H1 (cell line): ENCODE results near the gene TLK1. TPM values are rescaled to one million over a fixed set of nuclear protein-coding genes. Genes with fewer than 3 reads are reported as not detected.

Experiments
- CTCF ChIA-PET: fragments of 300-600 bp; sonication (Branson Sonifier 250); formaldehyde crosslinking; loops from one replicate; lab custom pipeline; 2021; ENCODE audit not compliant: partially characterized antibody; lab: Charles Lee
- POLR2A ChIA-PET: fragments of 300-600 bp; sonication (Branson Sonifier 250); formaldehyde crosslinking; loops from one replicate; lab custom pipeline; 2021; ENCODE audit warnings: inconsistent platforms; ENCODE audit not compliant: partially characterized antibody; lab: Charles Lee
- DNase-seq, 2 experiments: peaks; one replicate each; pipeline versions ENCODE4 v3.0.0 to v3.0.0-alpha.2; 2010 to 2022; ENCODE audit warnings: low spot score in 2 of 2, low read depth in 1 of 2, mixed read lengths in 1 of 2
- FAIRE-seq: peaks from 2 replicates; lab custom pipeline; 2011; peaks lifted over from hg19 to GRCh38; lab: Jason Lieb, UNC
- H2AFZ ChIP-seq: 2 replicates; pipeline ENCODE4 v1.8.1; 2012; ENCODE audit warnings: low read length, inconsistent platforms
- H2AK5ac ChIP-seq: 2 replicates; pipeline ENCODE4 v1.6.1; 2013; ENCODE audit warnings: low read depth, low read length
- H2BK120ac ChIP-seq: replicated peaks from 2 replicates; pipeline ENCODE3; 2013; ENCODE audit warnings: low read depth, low read length, inconsistent platforms
- H2BK12ac ChIP-seq: 2 replicates; pipeline ENCODE4 v1.6.1; 2013; ENCODE audit warnings: low read depth, low read length
- H2BK15ac ChIP-seq: 2 replicates; pipeline ENCODE4 v1.6.1; 2013; ENCODE audit warnings: low read length
- H2BK20ac ChIP-seq: 2 replicates; pipeline ENCODE4 v1.6.1; 2013; ENCODE audit warnings: low read length
- H2BK5ac ChIP-seq: 2 replicates; pipeline ENCODE4 v1.6.1; 2013; ENCODE audit warnings: low read depth, low read length
- H3K14ac ChIP-seq: 2 replicates; pipeline ENCODE4 v1.6.1; 2013; ENCODE audit warnings: inconsistent platforms; ENCODE audit not compliant: insufficient read length
- H3K18ac ChIP-seq: 2 replicates; pipeline ENCODE4 v1.6.1; 2013; ENCODE audit warnings: low read length; ENCODE audit errors: extremely low read depth
- H3K23ac ChIP-seq: 2 replicates; pipeline ENCODE4 v1.6.1; 2013; ENCODE audit warnings: inconsistent platforms; ENCODE audit not compliant: insufficient read length
- H3K23me2 ChIP-seq: 2 replicates; pipeline ENCODE4 v1.6.1; 2013; ENCODE audit warnings: low read depth, low read length
- H3K27ac ChIP-seq: 2 replicates; pipeline ENCODE4 v1.6.1; 2011; ENCODE audit warnings: low read depth, low read length, inconsistent platforms
- H3K27me3 ChIP-seq, 4 experiments: replicated peaks in 1 of 4; 1 replicate in 1 of 4; 2 replicates in 3 of 4; pipeline versions ENCODE4 v1.6.1 to v1.8.1; 2011 to 2013; ENCODE audit warnings: low read length in 3 of 4, mild to moderate bottlenecking in 3 of 4, inconsistent platforms in 2 of 4, mixed read lengths in 2 of 4, moderate library complexity in 1 of 4; ENCODE audit not compliant: control insufficient read depth in 3 of 4, insufficient read depth in 3 of 4; ENCODE audit errors: extremely low read depth in 1 of 4
- H3K36me3 ChIP-seq, 4 experiments: 2 replicates each; pipeline versions ENCODE4 v1.6.1 to v1.8.1; 2011 to 2013; ENCODE audit warnings: mild to moderate bottlenecking in 4 of 4, low read length in 3 of 4, moderate library complexity in 2 of 4, control low read depth in 1 of 4, inconsistent platforms in 1 of 4; ENCODE audit not compliant: insufficient read depth in 4 of 4, control insufficient read depth in 2 of 4
- H3K4ac ChIP-seq: replicated peaks from 2 replicates; pipeline ENCODE3; 2013; ENCODE audit warnings: low read length, low read depth, mixed read lengths, inconsistent platforms; ENCODE audit not compliant: insufficient read length
- H3K4me1 ChIP-seq, 4 experiments: replicated peaks in 1 of 4; 1 replicate in 1 of 4; 2 replicates in 3 of 4; pipeline versions ENCODE4 v1.6.1 to v1.8.1; 2011 to 2013; ENCODE audit warnings: low read length in 3 of 4, inconsistent platforms in 2 of 4, mixed read lengths in 1 of 4; ENCODE audit not compliant: insufficient read depth in 4 of 4, control insufficient read depth in 3 of 4
- H3K4me2 ChIP-seq, 2 experiments: 2 replicates each; pipeline versions ENCODE4 v1.6.1 to v1.8.1; 2011 to 2013; ENCODE audit warnings: low read depth in 2 of 2, low read length in 2 of 2, control low read depth in 1 of 2, inconsistent platforms in 1 of 2, mild to moderate bottlenecking in 1 of 2; ENCODE audit not compliant: insufficient read depth in 1 of 2
- H3K4me3 ChIP-seq, 4 experiments: fragments of 200-600, 300-600 bp in 1 of 4; sonication (generic), shearing (Covaris generic), sonication (Bioruptor Twin) in 1 of 4; 2 replicates each; pipeline versions ENCODE4 v1.5.1 to v1.8.1; 2011 to 2016; ENCODE audit warnings: low read length in 4 of 4, low read depth in 3 of 4, control low read depth in 2 of 4, inconsistent platforms in 2 of 4, mild to moderate bottlenecking in 2 of 4, mixed read lengths in 1 of 4, moderate library complexity in 1 of 4; ENCODE audit not compliant: insufficient read depth in 2 of 4; ENCODE audit errors: extremely low read depth in 1 of 4
- H3K56ac ChIP-seq: replicated peaks from 2 replicates; pipeline ENCODE3; 2013; ENCODE audit warnings: low read depth, mild to moderate bottlenecking, mixed read lengths, low read length, inconsistent platforms; ENCODE audit not compliant: insufficient read length
- H3K79me1 ChIP-seq: 2 replicates; pipeline ENCODE4 v1.6.1; 2013; ENCODE audit warnings: low read depth, low read length, control low read depth
- H3K79me2 ChIP-seq, 2 experiments: 2 replicates each; pipeline versions ENCODE4 v1.6.1 to v1.8.1; 2012 to 2013; ENCODE audit warnings: low read length in 2 of 2, mild to moderate bottlenecking in 2 of 2, inconsistent platforms in 1 of 2; ENCODE audit not compliant: insufficient read depth in 2 of 2, control insufficient read depth in 1 of 2
- H3K9ac ChIP-seq, 4 experiments: replicated peaks in 1 of 4; 1 replicate in 1 of 4; 2 replicates in 3 of 4; pipeline versions ENCODE4 v1.6.1 to v1.8.1; 2011 to 2013; ENCODE audit warnings: low read depth in 3 of 4, low read length in 3 of 4, control low read depth in 2 of 4, mild to moderate bottlenecking in 2 of 4, moderate library complexity in 2 of 4, inconsistent platforms in 1 of 4; ENCODE audit errors: extremely low read depth in 1 of 4
- H3K9me3 ChIP-seq, 2 experiments: 2 replicates each; pipeline versions ENCODE4 v1.6.1 to v1.8.1; 2012 to 2013; ENCODE audit warnings: mild to moderate bottlenecking in 2 of 2, moderate library complexity in 2 of 2, control low read depth in 1 of 2, inconsistent platforms in 1 of 2, low read depth in 1 of 2, low read length in 1 of 2, mixed read lengths in 1 of 2; ENCODE audit not compliant: insufficient read depth in 2 of 2
- H4K20me1 ChIP-seq, 2 experiments: replicated peaks in 1 of 2; 2 replicates each; pipeline versions ENCODE3 to v1.8.1; 2011 to 2013; ENCODE audit warnings: inconsistent platforms in 2 of 2, low read length in 2 of 2, mild to moderate bottlenecking in 1 of 2; ENCODE audit not compliant: insufficient read depth in 2 of 2, control insufficient read depth in 1 of 2
- H4K5ac ChIP-seq: 2 replicates; pipeline ENCODE4 v1.6.1; 2013; ENCODE audit warnings: low read length, low read depth, mixed read lengths, inconsistent platforms; ENCODE audit not compliant: insufficient read length
- H4K8ac ChIP-seq: 2 replicates; pipeline ENCODE4 v1.8.0; 2013; ENCODE audit warnings: mild to moderate bottlenecking, moderate library complexity, low read length, inconsistent platforms; ENCODE audit not compliant: insufficient read depth; ENCODE audit errors: extremely low read depth
- H4K91ac ChIP-seq: replicated peaks from 2 replicates; pipeline ENCODE3; 2013; ENCODE audit warnings: low read length, mixed read lengths, inconsistent platforms; ENCODE audit not compliant: insufficient read length
- BACH1 ChIP-seq: IDR thresholded peaks from 2 replicates; pipeline ENCODE4 v1.6.1; 2012; ENCODE audit warnings: low read length, improper control_type of control experiment
- EGR1 ChIP-seq: IDR thresholded peaks from 2 replicates; pipeline ENCODE4 v1.6.1; 2011; ENCODE audit warnings: low read depth, low read length, borderline replicate concordance
- GABPA ChIP-seq: IDR thresholded peaks from 2 replicates; pipeline ENCODE4 v1.6.1; 2011; ENCODE audit warnings: mild to moderate bottlenecking, low read length, moderate library complexity, borderline replicate concordance; ENCODE audit not compliant: insufficient read depth
- GTF2F1 ChIP-seq: IDR thresholded peaks from 2 replicates; pipeline ENCODE4 v1.6.1; 2012; ENCODE audit warnings: low read depth, low read length, improper control_type of control experiment, borderline replicate concordance
- MAFK ChIP-seq: IDR thresholded peaks from 2 replicates; pipeline ENCODE4 v1.6.1; 2012; ENCODE audit warnings: low read depth, mild to moderate bottlenecking, improper control_type of control experiment, low read length
- PHF8 ChIP-seq: fragments of 200-600 bp; sonication (generic); conservative IDR thresholded peaks from 2 replicates; pipeline ENCODE4 v1.7.1; 2012; ENCODE audit warnings: low read depth, mild to moderate bottlenecking, inconsistent platforms, low read length, moderate library complexity
- RBBP5 ChIP-seq: IDR thresholded peaks from 2 replicates; pipeline ENCODE4 v1.7.1; 2012; ENCODE audit warnings: low read depth, mild to moderate bottlenecking, inconsistent platforms, low read length, moderate library complexity, borderline replicate concordance
- RNF2 ChIP-seq: fragments of 200-900, 300-1000 bp; sonication (generic); IDR thresholded peaks from 2 replicates; pipeline ENCODE4 v1.7.1; 2016; ENCODE audit warnings: borderline replicate concordance, low read depth, mild to moderate bottlenecking, antibody characterized with exemption, low read length; ENCODE audit not compliant: poor library complexity, severe bottlenecking; ENCODE audit errors: missing control alignments
- SP2 ChIP-seq: IDR thresholded peaks from 2 replicates; pipeline ENCODE4 v1.6.1; 2012; ENCODE audit warnings: mild to moderate bottlenecking, low read length, inconsistent platforms
- SUZ12 ChIP-seq: fragments of 200-600 bp; sonication (generic); IDR thresholded peaks from 2 replicates; pipeline ENCODE4 v1.6.1; 2012; ENCODE audit warnings: mild to moderate bottlenecking, inconsistent platforms, low read length, moderate library complexity, mixed read lengths
- TEAD4 ChIP-seq: IDR thresholded peaks from 2 replicates; pipeline ENCODE4 v1.6.1; 2012; ENCODE audit warnings: low read depth, low read length, inconsistent platforms, mixed read lengths
- ZNF274 ChIP-seq: IDR thresholded peaks from 2 replicates; pipeline ENCODE4 v1.7.0; 2012; ENCODE audit warnings: low read length, borderline replicate concordance; ENCODE audit errors: extremely low read depth
- WGBS, 2 experiments: shearing (Covaris generic) in 1 of 2; methylation state at CpG; one replicate each; pipeline versions ENCODE4 v1.1.6 to v1.1.7; 2013 to 2015; ENCODE audit warnings: low lambda C conversion rate in 2 of 2, mixed read lengths in 2 of 2, inconsistent platforms in 1 of 2, low coverage in 1 of 2, missing lambda C conversion rate in 1 of 2; ENCODE audit not compliant: insufficient replicate concordance in 2 of 2, insufficient coverage in 1 of 2, insufficient read length in 1 of 2; ENCODE audit errors: extremely low coverage in 1 of 2, missing lambda C conversion rate in 1 of 2; 5-methylcytosine and 5-hydroxymethylcytosine counted together
- polyA plus RNA-seq, 7 experiments: library from polyadenylated mRNA; depleted of rRNA in 3 of 7; stranded (reverse) in 5 of 7; unstranded in 2 of 7; fragments of >200 nt in 5 of 7; fragments of 200-250 nt in 2 of 7; gene quantifications; 1 replicate in 5 of 7; 2 replicates in 1 of 7; 4 replicates in 1 of 7; pipeline versions ENCODE4 v1.2.1 to v1.2.3, GENCODE V29; 2011 to 2013; ENCODE audit warnings: missing spikeins in 2 of 7, mixed read lengths in 2 of 7
- total RNA-seq: library from RNA; stranded (reverse); fragmentation: NEBNext Ultra II Directional; extraction: Animal tissue kit (Norgen Biotek cat#: 25700); gene quantifications from 2 replicates; pipeline ENCODE4 v1.2.1, GENCODE V29; 2021

Gene TLK1
- total and polyA plus RNA-seq, 2 of the 8 experiments (the other 6 are each of a cell fraction or from before 2014, with no cell fraction given): 11.2 to 102 TPM

DNA sequence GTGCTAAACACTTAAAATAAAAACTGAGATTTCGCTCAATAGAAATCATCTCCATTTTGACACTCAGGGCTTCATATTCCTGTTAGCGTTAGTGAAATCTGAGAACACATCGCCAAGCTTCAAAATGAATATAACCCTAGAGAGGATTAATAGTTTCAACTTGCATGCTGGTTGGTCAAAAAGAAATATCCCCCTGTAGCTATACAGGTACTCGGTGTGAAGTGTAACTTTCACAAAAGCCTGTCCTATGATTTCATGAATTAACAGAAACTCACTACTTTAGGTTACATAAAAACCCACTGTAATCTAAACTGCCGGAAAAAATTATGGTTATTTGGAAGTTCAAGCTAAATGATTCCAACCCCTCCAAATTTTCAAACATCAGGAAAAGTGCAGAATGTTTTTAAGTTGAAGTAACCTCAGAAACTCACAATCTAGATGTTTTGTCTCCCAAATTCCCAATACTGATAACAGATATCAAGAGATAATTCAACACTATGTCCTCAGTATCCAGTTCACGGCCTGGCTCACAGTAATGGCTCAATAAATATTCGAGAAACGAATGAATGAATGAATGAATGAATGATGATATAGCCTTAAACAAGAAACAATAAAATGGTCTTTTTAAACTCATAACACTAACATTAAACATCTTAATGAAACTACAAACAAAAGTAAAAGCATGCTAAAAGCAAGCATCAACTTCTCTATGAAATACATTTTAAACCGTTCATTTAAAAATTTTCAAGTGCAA lies 2.5 kb downstream of the TLK1 start:
- no peak overlapping the region for H2BK20ac ChIP-seq
- H2AFZ ChIP-seq: no peak overlapping the region
- H3K4me3 ChIP-seq: peak overlapping the region; percentile 87 to 100 (median 92)
- H3K36me3 ChIP-seq: no peaks in the 10 kb centered on the region
- no peak overlapping the region for H4K8ac ChIP-seq
- no peak overlapping the region for H3K56ac ChIP-seq
- H3K4me1 ChIP-seq: peaks cover 0 to 3% (median 0%) of the 10 kb centered on the region in 4 experiments; a peak in 3 of 7 replicates
- peak overlapping the region; percentile 78 to 90 for H3K4me2 ChIP-seq
- H3K4ac ChIP-seq: no peak overlapping the region
- H2BK15ac ChIP-seq: no peak overlapping the region
- peaks cover 32 to 78% of the 10 kb centered on the region in 2 experiments for H3K79me2 ChIP-seq
- no peak overlapping the region for H3K23ac ChIP-seq
- no peak overlapping the region for H2BK120ac ChIP-seq
- CTCF ChIA-PET: interaction anchor here (0.7 to 3.0 kb wide), 8 partner anchors 17 to 258 kb away, joined by 3 to 10 read pairs (median 4); no protein-coding TSS in a partner anchor
- peaks cover 0 to 7% of the 10 kb centered on the region in 2 experiments for H4K20me1 ChIP-seq
- H3K14ac ChIP-seq: no peak overlapping the region
- no peak overlapping the region for H2BK5ac ChIP-seq
- peaks cover 3% of the 10 kb centered on the region for H3K23me2 ChIP-seq
- POLR2A ChIA-PET: interaction anchor here (1.2 to 3.9 kb wide), 6 partner anchors 8 to 304 kb away, joined by 3 to 19 read pairs (median 4); partner anchors contain the start of genes DCAF17 and METTL8
- no peaks in the 10 kb centered on the region for H3K79me1 ChIP-seq
- no peak overlapping the region for H3K18ac ChIP-seq
- 47% methylated on average over 9 of the region's 9 CpGs; no CpG with 5 or more reads in 1 of the 2 experiments for WGBS, 2 experiments
- H3K27me3 ChIP-seq: no peaks in the 10 kb centered on the region
- H3K9me3 ChIP-seq: no peaks in the 10 kb centered on the region
- no peak overlapping the region for H4K91ac ChIP-seq
- no peak overlapping the region for H3K27ac ChIP-seq
- FAIRE-seq (no peak), DNase-seq (no peak)
- no peak overlapping the region for H3K9ac ChIP-seq
- H4K5ac ChIP-seq: no peak overlapping the region
- no peak overlapping the region for H2AK5ac ChIP-seq
- H2BK12ac ChIP-seq: no peak overlapping the region
- no peak for TF ChIP-seq GTF2F1
- no peak for TF ChIP-seq EGR1
- TF ChIP-seq SP2: no peak
- TF ChIP-seq BACH1: no peak
- TF ChIP-seq MAFK: no peak
- no peak for TF ChIP-seq PHF8
- TF ChIP-seq GABPA: no peak
- TF ChIP-seq ZNF274: no peak
- no peak for TF ChIP-seq RNF2
- no peak for TF ChIP-seq SUZ12
- TF ChIP-seq TEAD4: no peak
- no peak for TF ChIP-seq RBBP5
